Neural cell (in vitro differentiated cells): ENCODE data around the gene ZNF385C. TPM values are rescaled to one million over a fixed set of nuclear protein-coding genes. Genes with fewer than 3 reads are reported as not detected.

Source experiments
- H2AFZ ChIP-seq: fragments of 200-600, 300-800 bp; sonication (generic), shearing (Covaris generic); 2 replicates; pipeline ENCODE4 v1.6.0; 2014; ENCODE audit warnings: low read depth, mild to moderate bottlenecking, antibody characterized with exemption, low read length, moderate library complexity
- H3F3A ChIP-seq: fragments of 200-600 bp; shearing (Covaris generic); 2 replicates; pipeline ENCODE4 v1.6.1; 2016; ENCODE audit warnings: mild to moderate bottlenecking, moderate library complexity, mixed read lengths, antibody characterized with exemption, low read length; ENCODE audit not compliant: insufficient read depth, poor library complexity, severe bottlenecking
- H3K27ac ChIP-seq: fragments of 200-600, 300-800 bp; sonication (generic), shearing (Covaris generic); 2 replicates; pipeline ENCODE4 v1.5.1; 2014; ENCODE audit warnings: mild to moderate bottlenecking, low read length, moderate library complexity
- H3K27me3 ChIP-seq: fragments of 300-800, 200-600 bp; sonication (generic), shearing (Covaris generic); 2 replicates; pipeline ENCODE4 v1.6.0; 2014; ENCODE audit warnings: mild to moderate bottlenecking, low read depth, low read length, moderate library complexity; ENCODE audit not compliant: insufficient read depth
- H3K36me3 ChIP-seq: fragments of 300-800, 200-600 bp; sonication (generic), shearing (Covaris generic); 2 replicates; pipeline ENCODE4 v1.5.1; 2014; ENCODE audit warnings: mild to moderate bottlenecking, antibody characterized with exemption, low read length, moderate library complexity; ENCODE audit not compliant: insufficient read depth
- H3K4me2 ChIP-seq: fragments of 300-800, 200-600 bp; sonication (generic), shearing (Covaris generic); 2 replicates; pipeline ENCODE4 v1.6.0; 2014; ENCODE audit warnings: mild to moderate bottlenecking, low read length
- H3K4me3 ChIP-seq: fragments of 300-800, 200-600 bp; sonication (generic), shearing (Covaris generic); 2 replicates; pipeline ENCODE4 v1.5.1; 2014; ENCODE audit warnings: mild to moderate bottlenecking, low read length, moderate library complexity
- H3K79me2 ChIP-seq: fragments of 200-600 bp; shearing (Covaris generic); replicated peaks from 2 replicates; pipeline ENCODE4 v1.6.0; 2014; ENCODE audit warnings: mild to moderate bottlenecking, low read length, moderate library complexity; ENCODE audit not compliant: insufficient read depth
- H3K9ac ChIP-seq: fragments of 300-800, 200-600 bp; sonication (generic), shearing (Covaris generic); 2 replicates; pipeline ENCODE4 v1.6.1; 2016; ENCODE audit warnings: mild to moderate bottlenecking, low read length, mixed read lengths
- H3K9me2 ChIP-seq: fragments of 200-600 bp; shearing (Covaris generic); 2 replicates; pipeline ENCODE4 v1.6.1; 2016; ENCODE audit warnings: mild to moderate bottlenecking, low read length, mixed read lengths; ENCODE audit not compliant: insufficient read depth
- H3K9me3 ChIP-seq: fragments of 200-600, 300-800 bp; sonication (generic), shearing (Covaris generic); 2 replicates; pipeline ENCODE4 v1.6.1; 2016; ENCODE audit warnings: mild to moderate bottlenecking, mixed run types, low read length, moderate library complexity, mixed read lengths
- H4K20me1 ChIP-seq: fragments of 200-600 bp; shearing (Covaris generic); 2 replicates; pipeline ENCODE4 v1.6.1; 2016; ENCODE audit warnings: mild to moderate bottlenecking, mixed run types; ENCODE audit not compliant: insufficient read depth
- CTCF ChIP-seq: fragments of 450-650 bp; IDR thresholded peaks from 2 replicates; pipeline ENCODE4 v1.5.1; 2014; ENCODE audit warnings: antibody characterized with exemption, mild to moderate bottlenecking, moderate library complexity; ENCODE audit not compliant: poor library complexity, severe bottlenecking
- EP300 ChIP-seq: fragments of 450-650 bp; conservative IDR thresholded peaks from 2 replicates; pipeline ENCODE4 v1.6.1; 2014; ENCODE audit warnings: antibody characterized with exemption, mild to moderate bottlenecking, moderate library complexity; ENCODE audit not compliant: poor library complexity, severe bottlenecking
- EZH2 ChIP-seq: fragments of 200-600, 300-800 bp; shearing (Covaris generic), sonication (generic); IDR thresholded peaks from 2 replicates; pipeline ENCODE4 v1.6.1; 2014; ENCODE audit warnings: antibody characterized with exemption, low read length, borderline replicate concordance, mild to moderate bottlenecking; ENCODE audit not compliant: insufficient read depth, poor library complexity, severe bottlenecking
- MXI1 ChIP-seq: fragments of 450-650 bp; conservative IDR thresholded peaks from 2 replicates; pipeline ENCODE4 v1.6.1; 2014; ENCODE audit warnings: antibody characterized with exemption, mild to moderate bottlenecking; ENCODE audit not compliant: poor library complexity, severe bottlenecking
- POLR2AphosphoS5 ChIP-seq: IDR thresholded peaks from 2 replicates; pipeline ENCODE4 v1.6.1; 2012
- RAD21 ChIP-seq: fragments of 450-650 bp; conservative IDR thresholded peaks from 2 replicates; pipeline ENCODE4 v1.6.1; 2014; ENCODE audit warnings: antibody characterized with exemption, mild to moderate bottlenecking, moderate library complexity
- REST ChIP-seq: IDR thresholded peaks from 2 replicates; pipeline ENCODE4 v1.6.1; 2012; ENCODE audit warnings: borderline replicate concordance
- SMC3 ChIP-seq: fragments of 450-650 bp; conservative IDR thresholded peaks from 2 replicates; pipeline ENCODE4 v1.6.1; 2014; ENCODE audit warnings: antibody characterized with exemption, mild to moderate bottlenecking, moderate library complexity; ENCODE audit not compliant: poor library complexity
- TAF1 ChIP-seq: IDR thresholded peaks from 2 replicates; pipeline ENCODE4 v1.6.1; 2012; ENCODE audit warnings: low read depth
- polyA plus RNA-seq: library from polyadenylated mRNA; depleted of rRNA; stranded (reverse); fragments of >200 nt; gene quantifications from 2 replicates; pipeline ENCODE4 v1.2.3, GENCODE V29; 2014

ZNF385C gene
- polyA plus RNA-seq, 1 donor from 2014 or later: 0.69 TPM

- Histone ChIP-seq H3K4me3 (no peak overlapping the region), H3F3A (no peaks in the 10 kb centered on the region), H3K9me2 (no peaks in the 10 kb centered on the region), H4K20me1 (no peaks in the 10 kb centered on the region), H2AFZ (no peak overlapping the region), H3K27ac (no peak overlapping the region), H3K27me3 (no peaks in the 10 kb centered on the region), H3K36me3 (no peaks in the 10 kb centered on the region), H3K4me2 (no peak overlapping the region), H3K9ac (no peak overlapping the region), H3K9me3 (no peaks in the 10 kb centered on the region), H3K79me2 (no peaks in the 10 kb centered on the region)
- no peak for TF ChIP-seq TAF1
- no peak for TF ChIP-seq REST
- TF ChIP-seq RAD21: peak; percentile 90
- no peak for TF ChIP-seq POLR2AphosphoS5
- no peak for TF ChIP-seq EZH2
- no peak for TF ChIP-seq MXI1
- TF ChIP-seq SMC3: peak; percentile 92
- TF ChIP-seq CTCF: peak; percentile 91
- no peak for TF ChIP-seq EP300
These were observed 18.6 kb upstream of the ZNF385C start for GRCh38 chr17:42116705-42117396.

GRCh38 chr17:42114118-42114517 is 15.8 kb upstream of the ZNF385C start:
- Histone ChIP-seq H3K27ac (no peak overlapping the region), H3K9me3 (no peaks in the 10 kb centered on the region), H3K4me3 (no peak overlapping the region), H3K4me2 (no peak overlapping the region), H3K79me2 (no peaks in the 10 kb centered on the region), H4K20me1 (no peaks in the 10 kb centered on the region), H3K27me3 (no peaks in the 10 kb centered on the region), H3F3A (no peaks in the 10 kb centered on the region), H3K9me2 (no peaks in the 10 kb centered on the region), H3K9ac (no peak overlapping the region), H3K36me3 (no peaks in the 10 kb centered on the region), H2AFZ (no peak overlapping the region)
- TF ChIP-seq CTCF: no peak
- TF ChIP-seq SMC3: no peak
- no peak for TF ChIP-seq EP300
- TF ChIP-seq RAD21: no peak
- TF ChIP-seq EZH2: no peak
